Endometrial microvascular endothelial cells (primary cell): ENCODE data around the gene GDF9. TPM values are rescaled to one million over a fixed set of nuclear protein-coding genes. Genes with fewer than 3 reads are reported as not detected.

Experiments
- in situ Hi-C: cut with HindIII; loops from 2 replicates; pipeline ENCODE4 v1.10.0; 2017; ENCODE audit warnings: low sequenced_read_pairs, low pct_unique_long_range_greater_than_20kb; ENCODE audit errors: inconsistent ontology term
- total RNA-seq: library from RNA; depleted of rRNA; stranded (reverse); fragments of >200 nt; gene quantifications from one replicate; pipeline ENCODE4 v1.2.3, GENCODE V29; 2015; ENCODE audit errors: inconsistent ontology term

The GDF9 gene, protein sequence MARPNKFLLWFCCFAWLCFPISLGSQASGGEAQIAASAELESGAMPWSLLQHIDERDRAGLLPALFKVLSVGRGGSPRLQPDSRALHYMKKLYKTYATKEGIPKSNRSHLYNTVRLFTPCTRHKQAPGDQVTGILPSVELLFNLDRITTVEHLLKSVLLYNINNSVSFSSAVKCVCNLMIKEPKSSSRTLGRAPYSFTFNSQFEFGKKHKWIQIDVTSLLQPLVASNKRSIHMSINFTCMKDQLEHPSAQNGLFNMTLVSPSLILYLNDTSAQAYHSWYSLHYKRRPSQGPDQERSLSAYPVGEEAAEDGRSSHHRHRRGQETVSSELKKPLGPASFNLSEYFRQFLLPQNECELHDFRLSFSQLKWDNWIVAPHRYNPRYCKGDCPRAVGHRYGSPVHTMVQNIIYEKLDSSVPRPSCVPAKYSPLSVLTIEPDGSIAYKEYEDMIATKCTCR
- 1.3 TPM for total RNA-seq

GRCh38 chr5:132866342-132867045, at the start of gene GDF9, which contains the start of gene UQCRQ:
Gene GDF9, minus strand, starts transcription at chr5:132866469. Its CDS starts 1,936 bp downstream, at chr5:132864533.
Gene UQCRQ, plus strand, starts transcription at chr5:132866642. Its CDS starts 240 bp downstream, at chr5:132866882.
- in situ Hi-C loops = loop anchor here (25.0 kb wide), 1 partner anchor 479 kb away; no protein-coding TSS in a partner anchor

DNA sequence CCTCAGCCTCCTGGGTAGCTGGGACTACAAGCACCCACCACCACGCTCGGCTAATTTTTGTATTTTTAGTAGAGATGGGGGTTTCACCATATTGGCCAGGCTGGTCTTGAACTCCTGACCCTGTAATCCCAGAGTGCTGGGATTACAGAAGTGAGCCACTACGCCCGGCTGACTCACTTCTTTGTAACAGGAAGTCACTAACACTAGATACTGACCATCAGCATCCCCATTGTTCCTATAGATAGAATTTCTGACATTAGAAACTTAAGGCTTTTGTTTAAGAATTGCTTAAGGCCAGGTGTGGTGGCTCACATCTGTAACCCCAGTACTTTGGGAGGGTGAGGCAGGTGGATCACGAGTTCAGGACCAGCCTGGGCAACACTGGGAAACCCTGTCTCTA, 49.4 kb upstream of the GDF9 start:
- in situ Hi-C loops = no loop called here

- in situ Hi-C loops = no loop called here
Observed at GRCh38 chr5:132909702-132910101, 43.4 kb upstream of the GDF9 start.

GRCh38 chr5:132907161-132907560, 40.9 kb upstream of the GDF9 start:
- in situ Hi-C loops = no loop called here

DNA sequence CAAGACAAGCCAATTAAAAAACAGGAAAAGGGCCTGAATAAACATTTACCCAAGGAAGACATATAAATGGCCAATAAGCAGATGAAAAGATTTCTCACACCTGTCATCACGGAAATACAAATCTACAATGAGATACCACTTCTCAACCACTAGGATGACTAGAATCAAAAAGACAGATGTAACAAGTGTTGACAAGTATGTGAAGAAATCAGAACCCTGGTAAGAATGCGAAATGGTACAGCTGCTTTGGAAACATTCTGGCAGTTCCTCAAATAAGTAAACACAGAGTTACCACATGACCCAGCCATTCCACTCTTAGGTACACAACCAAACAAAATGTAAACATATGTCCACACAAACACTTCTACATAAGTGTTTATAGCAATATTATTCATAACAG, 39.7 kb upstream of the GDF9 start:
- in situ Hi-C loops = no loop called here

DNA sequence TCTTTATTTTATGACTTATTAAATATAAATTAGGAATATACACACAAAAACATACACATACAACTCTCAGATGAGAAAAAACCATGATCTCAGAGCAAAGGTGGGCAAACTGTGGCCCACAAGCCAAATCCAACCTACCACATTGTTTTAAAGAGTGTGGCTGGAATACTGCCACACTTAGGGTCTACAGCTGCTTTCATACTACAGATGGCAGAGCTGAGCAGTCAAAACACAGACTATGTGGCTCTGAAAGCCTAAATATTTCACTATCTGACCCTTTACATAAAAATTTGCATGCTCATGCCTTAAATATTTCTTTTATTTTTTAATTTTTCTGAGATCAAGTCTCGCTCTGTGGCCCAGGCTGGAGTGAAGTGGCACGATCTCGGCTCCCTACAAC, 35.5 kb upstream of the GDF9 start:
- in situ Hi-C loops = no loop called here

GRCh38 chr5:132901036-132901435, 34.8 kb upstream of the GDF9 start:
- in situ Hi-C loops = no loop called here

- in situ Hi-C loops = no loop called here
Observed at GRCh38 chr5:132898094-132898493, 31.8 kb upstream of the GDF9 start.

DNA sequence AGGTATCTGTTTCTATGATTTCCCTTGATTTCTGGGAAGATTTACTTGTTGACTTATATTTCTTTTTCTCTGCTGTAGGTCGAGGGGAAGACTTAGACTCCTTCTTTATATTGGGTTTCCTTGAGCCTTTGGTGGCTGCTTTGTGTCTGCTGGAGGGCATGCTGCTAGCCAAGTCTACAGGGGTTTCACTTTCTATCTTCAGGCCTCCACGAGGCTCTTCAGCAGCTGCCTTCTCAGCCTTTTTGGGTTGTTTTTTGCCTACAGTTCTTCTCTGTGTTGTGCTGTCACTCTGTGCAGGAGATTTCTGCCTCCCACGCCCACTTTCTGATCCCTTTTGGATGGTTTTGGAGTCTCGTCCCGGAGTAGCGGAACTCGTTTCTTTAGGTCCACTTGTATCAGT, 30.4 kb upstream of the GDF9 start:
- in situ Hi-C loops = no loop called here

DNA sequence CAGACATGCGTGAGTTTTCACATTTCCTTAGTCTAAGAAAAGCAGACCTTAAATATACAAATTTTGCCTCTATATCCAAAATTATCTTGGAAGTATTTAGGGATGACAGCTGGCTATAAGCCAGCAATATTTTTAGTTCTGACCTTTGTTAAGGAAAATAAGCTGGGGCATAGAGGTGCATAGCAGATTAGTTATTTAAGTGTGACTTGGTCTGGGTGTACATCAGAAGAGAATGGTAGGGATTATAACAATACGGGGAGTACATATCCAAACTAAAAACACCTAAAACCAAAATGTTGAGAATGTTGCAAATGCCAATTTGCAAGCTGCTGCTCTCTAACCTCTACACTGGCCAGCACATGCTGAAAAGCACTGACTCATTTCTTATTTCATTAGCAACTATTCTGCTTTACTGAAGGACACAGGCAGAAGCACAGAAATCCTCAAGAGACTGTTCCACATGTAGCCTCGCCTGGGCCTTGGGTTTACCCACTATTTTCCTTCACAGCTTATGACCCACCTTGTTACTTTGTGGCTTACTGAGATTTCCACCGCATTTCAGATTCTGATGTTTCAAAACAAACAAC, 29.5 kb upstream of the GDF9 start:
- in situ Hi-C loops = no loop called here

DNA sequence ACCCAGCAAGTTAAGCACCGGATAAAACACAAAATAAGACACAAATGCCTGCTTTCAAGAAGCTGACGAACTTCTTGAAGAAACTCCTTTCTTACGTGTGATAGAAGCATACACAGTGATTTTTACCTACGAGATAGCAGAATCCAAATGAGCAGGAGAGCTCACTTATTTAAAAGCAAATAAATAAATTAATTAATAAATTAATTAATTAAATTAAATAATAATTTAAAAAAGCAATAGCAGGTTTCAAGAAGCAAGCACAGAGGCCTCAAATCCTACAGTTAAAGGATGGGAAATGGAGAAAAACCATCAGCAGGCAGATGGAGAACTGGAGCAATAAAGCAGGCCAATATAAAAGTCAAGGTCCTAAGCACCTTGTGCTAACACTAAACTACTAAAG, 24.5 kb upstream of the GDF9 start:
- in situ Hi-C loops = no loop called here

DNA sequence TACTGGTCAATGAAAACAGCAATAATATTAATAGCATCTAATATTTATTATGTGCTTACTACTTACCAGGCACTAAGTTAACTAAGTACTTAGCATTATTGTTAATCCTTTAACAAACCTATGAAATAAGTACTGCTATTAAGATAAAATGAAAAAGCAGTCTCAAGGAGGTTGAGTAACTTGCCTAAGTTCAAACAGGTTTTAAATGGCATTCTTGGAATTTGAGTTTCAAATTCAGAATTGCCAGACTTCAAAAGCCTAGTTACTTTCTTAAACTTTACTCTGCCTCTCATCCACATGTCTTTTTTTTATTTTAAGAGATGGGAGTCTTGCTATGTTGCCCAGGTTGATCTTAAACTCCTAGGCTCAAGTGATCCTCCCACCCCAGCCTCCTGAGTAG, 23.2 kb upstream of the GDF9 start:
- in situ Hi-C loops = no loop called here

DNA sequence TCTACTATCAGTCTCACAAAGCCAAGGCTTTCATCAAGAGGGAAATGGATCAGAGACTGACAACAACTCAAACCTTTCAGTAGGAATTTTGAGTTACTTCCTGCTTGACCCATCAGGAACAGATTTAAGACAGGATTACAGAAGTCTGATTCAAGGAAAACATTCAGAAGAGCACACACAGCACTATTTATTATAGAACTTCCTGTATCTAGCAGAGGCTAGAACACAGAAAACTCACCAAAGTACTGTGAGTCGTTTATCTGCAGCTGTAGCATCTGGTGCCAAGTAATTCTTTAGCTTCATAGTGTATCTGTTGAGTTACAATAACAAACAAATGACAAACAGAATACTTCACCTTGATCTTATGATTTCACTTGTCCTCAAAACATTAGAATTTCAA, 21.0 kb upstream of the GDF9 start:
- in situ Hi-C loops = no loop called here

- in situ Hi-C loops = no loop called here
Observed at GRCh38 chr5:132886064-132886823, 20.0 kb upstream of the GDF9 start.

DNA sequence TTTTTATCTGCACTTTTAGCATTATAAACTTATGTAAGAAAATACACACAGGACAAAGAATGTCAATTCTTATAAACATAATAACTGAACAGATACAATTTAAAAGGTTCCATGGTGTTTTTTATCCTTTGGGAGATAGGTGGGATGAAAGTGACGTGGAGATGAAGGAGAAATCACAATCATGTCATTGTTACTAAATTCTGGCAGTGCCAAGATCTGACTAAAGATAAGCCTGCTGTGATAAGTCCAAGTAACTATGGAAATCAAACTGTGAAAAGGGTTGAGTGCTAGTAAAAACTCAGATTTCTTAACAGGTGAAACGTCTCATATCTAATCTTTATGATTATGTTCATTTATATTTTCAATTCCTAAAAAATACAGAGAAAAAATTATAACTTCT, 18.3 kb upstream of the GDF9 start:
- in situ Hi-C loops = no loop called here

DNA sequence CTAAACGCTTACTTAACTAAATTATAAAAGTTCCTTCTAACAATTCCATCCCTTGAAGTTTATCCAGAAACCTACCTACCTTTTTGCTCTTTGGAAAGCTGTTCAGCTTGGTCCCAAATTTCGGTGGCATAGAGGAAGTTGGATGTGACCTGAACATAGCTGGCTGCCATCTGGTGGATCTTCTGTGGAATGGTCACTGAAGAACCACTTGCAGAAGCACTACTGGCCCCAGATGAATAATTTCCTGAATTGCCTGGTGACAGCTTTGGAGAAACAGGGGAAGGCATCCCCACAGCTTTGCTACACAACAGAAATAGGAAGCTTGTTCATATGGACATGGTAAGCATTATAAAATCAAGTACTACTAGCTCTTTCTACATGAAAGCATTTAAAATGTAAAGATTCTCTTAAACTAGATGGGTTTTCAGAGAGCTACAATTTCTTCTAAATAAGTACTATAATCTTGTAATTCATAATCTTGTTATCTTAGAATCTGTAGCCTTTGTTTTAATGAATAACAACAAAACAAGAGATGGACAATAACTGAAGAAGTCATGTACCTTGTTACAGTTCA, 17.1 kb upstream of the GDF9 start:
- in situ Hi-C loops = no loop called here

GRCh38 chr5:132877938-132878337, 11.7 kb upstream of the GDF9 start:
- in situ Hi-C loops = no loop called here

DNA sequence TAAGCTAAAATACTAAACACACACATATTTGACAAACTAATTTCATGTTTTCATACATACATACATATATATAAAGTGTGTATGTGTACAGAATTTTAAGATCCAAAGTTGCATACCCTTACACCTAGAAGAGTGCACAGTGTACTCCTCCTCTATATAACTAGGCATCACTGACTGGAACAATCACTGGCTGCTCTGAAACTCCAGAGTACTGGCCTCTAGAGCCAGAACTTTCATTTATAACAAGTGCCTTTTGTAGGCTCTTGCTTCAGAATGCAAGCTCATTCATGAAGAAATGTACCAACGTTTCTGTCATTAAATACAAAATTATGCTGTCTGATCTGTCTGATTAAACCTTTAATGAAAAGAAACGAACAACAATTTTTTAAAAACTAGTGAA, 11.2 kb upstream of the GDF9 start:
- in situ Hi-C loops = no loop called here
